A549 (cell line): ENCODE data around the gene FGF14.

ENCODE experiments used
- CEBPB ChIP-seq, 2 experiments: fragments of >200 bp in 1 of 2; sonication (Bioruptor Twin) in 1 of 2; formaldehyde crosslinking in 1 of 2; IDR thresholded peaks; 2 replicates each; pipeline ENCODE4 v1.6.1; 2012 to 2016
- NR3C1 ChIP-seq: fragments of >200 bp; sonication (Bioruptor Twin); formaldehyde crosslinking; IDR thresholded peaks from 3 replicates; pipeline ENCODE4 v1.6.1; 2017
- POLR2AphosphoS2 ChIP-seq: conservative IDR thresholded peaks from 2 replicates; pipeline ENCODE4 v1.6.1; 2012; ENCODE audit warnings: low read length, improper control_type of control experiment, inconsistent platforms

- TF ChIP-seq CEBPB (IDR thresholded peaks at IDR 0.05) (no peak), POLR2AphosphoS2 (no peak), NR3C1 (no peak)
These were observed 181.1 kb downstream of the FGF14 start for GRCh38 chr13:102220681-102221228.
